Measurements from ENCODE around the gene CPA1. TPM values are rescaled to one million over a fixed set of nuclear protein-coding genes. Genes with fewer than 3 reads are reported as not detected.

Gene CPA1
- total RNA-seq, 1 donor from 2014 or later = not detected

DNA sequence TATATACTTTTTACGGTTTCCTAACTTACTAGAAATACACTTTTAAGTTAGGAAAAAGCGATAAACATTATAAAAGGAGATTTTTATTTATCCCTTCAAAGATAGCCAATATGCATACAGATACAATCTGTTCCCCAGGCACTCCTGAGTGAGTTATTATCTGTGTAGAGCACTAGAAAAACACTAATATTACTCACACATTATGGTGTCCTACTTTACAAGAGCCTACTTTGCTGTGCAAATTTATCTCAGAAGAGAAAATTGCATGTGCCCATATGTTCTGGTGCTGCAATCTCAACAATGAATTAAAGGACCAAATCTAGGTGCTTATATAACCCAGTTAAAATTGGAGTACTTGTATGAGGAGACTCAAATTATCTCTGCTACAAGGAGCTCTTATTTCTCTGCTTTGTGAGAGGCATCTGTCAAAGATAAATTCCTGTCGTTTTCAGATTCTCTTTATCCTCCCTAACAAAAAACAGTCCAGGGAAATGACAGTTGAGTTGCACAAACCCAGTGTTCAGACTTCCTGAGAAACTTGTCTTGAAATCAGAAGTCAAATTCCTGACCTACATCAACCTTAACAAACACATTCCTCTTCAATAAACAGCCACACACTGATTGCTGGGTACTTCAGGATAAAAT is 28.9 kb downstream of the CPA1 start:
- no peak overlapping the region for H3K27ac Mint-ChIP-seq (ENCODE audit: unreplicated experiment)
- no peaks in the 10 kb centered on the region for H3K9me3 Mint-ChIP-seq (ENCODE audit: unreplicated experiment)
- no peak overlapping the region for H3K4me3 Mint-ChIP-seq (ENCODE audit: unreplicated experiment)
- no peak for DNase-seq
- H3K27me3 Mint-ChIP-seq (ENCODE audit: unreplicated experiment) = no peaks in the 10 kb centered on the region
- no peaks in the 10 kb centered on the region for H3K36me3 Mint-ChIP-seq (ENCODE audit: unreplicated experiment)
- no peak for TF ChIP-seq CTCF (IDR thresholded peaks at IDR 0.05; ENCODE audit: partially characterized antibody, unreplicated experiment)
- peaks cover 4% of the 10 kb centered on the region for H3K4me1 Mint-ChIP-seq (ENCODE audit: low read depth, unreplicated experiment)

DNA sequence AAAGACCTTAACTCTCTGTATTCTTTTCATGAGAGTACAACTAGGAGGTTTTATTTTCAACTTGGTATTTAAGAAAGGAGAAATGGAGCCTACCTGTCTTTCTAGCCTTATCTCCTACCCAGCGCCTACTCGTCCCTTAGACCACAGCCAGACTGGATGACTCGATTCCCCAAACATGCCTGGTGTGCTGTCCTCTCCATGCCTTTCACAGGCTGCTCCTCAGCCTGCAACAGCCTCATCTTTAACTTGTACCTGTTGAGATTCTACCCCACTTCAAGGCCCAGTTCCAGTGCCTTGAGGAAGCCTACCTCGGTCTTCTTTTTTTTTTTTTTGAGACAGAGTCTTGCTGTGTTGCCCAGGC is 29.4 kb downstream of the CPA1 start:
- no peak for DNase-seq
- no peak overlapping the region for H3K4me3 Mint-ChIP-seq (ENCODE audit: unreplicated experiment)
- TF ChIP-seq CTCF (IDR thresholded peaks at IDR 0.05; ENCODE audit: partially characterized antibody, unreplicated experiment) = no peak
- no peaks in the 10 kb centered on the region for H3K36me3 Mint-ChIP-seq (ENCODE audit: unreplicated experiment)
- H3K9me3 Mint-ChIP-seq (ENCODE audit: unreplicated experiment) = no peaks in the 10 kb centered on the region
- H3K27ac Mint-ChIP-seq (ENCODE audit: unreplicated experiment) = no peak overlapping the region
- peaks cover 4% of the 10 kb centered on the region for H3K4me1 Mint-ChIP-seq (ENCODE audit: low read depth, unreplicated experiment)
- no peaks in the 10 kb centered on the region for H3K27me3 Mint-ChIP-seq (ENCODE audit: unreplicated experiment)

DNA sequence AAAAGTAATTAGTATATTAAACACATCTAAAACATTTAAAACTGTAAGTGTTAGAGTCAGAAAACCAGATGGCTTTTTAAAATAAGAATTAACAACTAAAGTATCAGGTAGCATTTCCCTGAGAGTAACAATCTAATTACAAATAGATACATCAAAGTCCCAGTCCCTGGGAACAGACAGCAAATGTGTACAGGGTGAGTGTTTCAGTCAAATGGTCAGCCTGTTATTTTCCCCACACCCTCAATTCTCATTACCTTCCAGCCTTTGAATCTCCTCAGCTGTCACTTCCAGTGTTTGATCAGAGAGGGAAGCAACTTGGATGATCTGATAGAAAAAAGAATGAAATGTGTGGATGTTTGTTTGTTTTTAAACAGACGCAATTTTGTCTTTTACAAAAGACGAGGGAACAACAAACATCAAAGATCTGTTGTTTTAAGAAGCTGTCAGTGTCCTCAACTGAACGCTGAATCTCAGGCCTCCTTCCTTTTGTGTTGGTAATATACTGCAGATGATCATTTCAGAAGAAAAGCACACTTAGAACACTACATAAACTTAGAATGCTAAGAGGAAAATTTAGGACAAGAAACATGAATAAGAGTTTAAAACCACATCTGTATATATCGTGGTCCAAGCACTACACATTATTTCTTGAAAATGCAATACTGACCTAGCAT is 30.7 kb downstream of the CPA1 start:
- Mint-ChIP-seq H3K4me3 (ENCODE audit: unreplicated experiment) (no peak overlapping the region), H3K4me1 (ENCODE audit: low read depth, unreplicated experiment) (peaks cover 4% of the 10 kb centered on the region), H3K36me3 (ENCODE audit: unreplicated experiment) (no peaks in the 10 kb centered on the region), H3K27me3 (ENCODE audit: unreplicated experiment) (no peaks in the 10 kb centered on the region), H3K27ac (ENCODE audit: unreplicated experiment) (no peak overlapping the region), H3K9me3 (ENCODE audit: unreplicated experiment) (no peaks in the 10 kb centered on the region)
- no peak for DNase-seq
- no peak for TF ChIP-seq CTCF (IDR thresholded peaks at IDR 0.05; ENCODE audit: partially characterized antibody, unreplicated experiment)

- Mint-ChIP-seq H3K4me3 (ENCODE audit: unreplicated experiment) (no peak overlapping the region), H3K27ac (ENCODE audit: unreplicated experiment) (no peak overlapping the region), H3K36me3 (ENCODE audit: unreplicated experiment) (no peaks in the 10 kb centered on the region), H3K4me1 (ENCODE audit: low read depth, unreplicated experiment) (peaks cover 8% of the 10 kb centered on the region), H3K9me3 (ENCODE audit: unreplicated experiment) (no peaks in the 10 kb centered on the region), H3K27me3 (ENCODE audit: unreplicated experiment) (no peaks in the 10 kb centered on the region)
- DNase-seq = no peak
- TF ChIP-seq CTCF (IDR thresholded peaks at IDR 0.05; ENCODE audit: partially characterized antibody, unreplicated experiment) = no peak
Measured at GRCh38 chr7:130413201-130413600, 32.9 kb downstream of the CPA1 start.

DNA sequence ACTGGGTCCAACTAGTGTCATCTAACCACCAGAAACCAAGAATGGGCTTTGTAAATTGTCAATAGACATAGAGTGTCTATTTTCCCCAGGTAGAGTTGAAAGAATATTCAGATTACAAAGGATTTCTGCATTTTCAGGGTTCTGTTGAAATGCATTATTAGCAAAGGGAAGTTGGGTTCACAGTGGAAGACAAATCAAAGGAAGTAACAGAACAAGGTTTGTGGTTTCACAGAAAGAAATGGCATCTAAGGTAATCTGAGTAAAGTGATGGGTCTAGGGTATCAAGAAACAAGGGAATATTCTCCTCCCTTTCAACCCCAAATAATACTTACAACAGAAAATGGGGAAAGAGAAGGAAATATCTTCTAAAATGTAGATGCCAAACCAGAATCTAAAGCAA is 34.7 kb downstream of the CPA1 start:
- no peaks in the 10 kb centered on the region for H3K9me3 Mint-ChIP-seq (ENCODE audit: unreplicated experiment)
- TF ChIP-seq CTCF (IDR thresholded peaks at IDR 0.05; ENCODE audit: partially characterized antibody, unreplicated experiment) = no peak
- H3K36me3 Mint-ChIP-seq (ENCODE audit: unreplicated experiment) = no peaks in the 10 kb centered on the region
- H3K27ac Mint-ChIP-seq (ENCODE audit: unreplicated experiment) = no peak overlapping the region
- peaks cover 5% of the 10 kb centered on the region for H3K4me1 Mint-ChIP-seq (ENCODE audit: low read depth, unreplicated experiment)
- no peak for DNase-seq
- no peak overlapping the region for H3K4me3 Mint-ChIP-seq (ENCODE audit: unreplicated experiment)
- H3K27me3 Mint-ChIP-seq (ENCODE audit: unreplicated experiment) = no peaks in the 10 kb centered on the region

Measured in glutamatergic neuron (in vitro differentiated cells).